Liver (tissue), 3 donors: Measurements from ENCODE around the gene RETREG1.
A peak's percentile ranks its signal among the peaks of the same experiment; 100 is the strongest.

Experiments used
- FOXA1 ChIP-seq: IDR thresholded peaks from 2 replicates; pipeline ENCODE4 v1.6.1; 2016; ENCODE audit warnings: antibody characterized with exemption
- GABPA ChIP-seq, 2 donors: IDR thresholded peaks in 1 of 2; conservative IDR thresholded peaks in 1 of 2; 2 replicates each; pipeline ENCODE4 v1.6.1; 2016; ENCODE audit warnings: antibody characterized with exemption in 2 of 2, mild to moderate bottlenecking in 1 of 2, moderate library complexity in 1 of 2
- HNF4G ChIP-seq: IDR thresholded peaks from 2 replicates; pipeline ENCODE4 v1.6.1; 2016; ENCODE audit warnings: antibody characterized with exemption
- JUND ChIP-seq, 2 donors: IDR thresholded peaks; 2 replicates each; pipeline ENCODE4 v1.6.1; 2016; ENCODE audit warnings: antibody characterized with exemption in 2 of 2
- RAD21 ChIP-seq, 2 donors: IDR thresholded peaks; 2 replicates each; pipeline ENCODE4 v1.6.1; 2016; ENCODE audit warnings: antibody characterized with exemption in 2 of 2, mild to moderate bottlenecking in 2 of 2
- RXRA ChIP-seq, 2 donors: IDR thresholded peaks; 2 replicates each; pipeline ENCODE4 v1.6.1; 2017 to 2018; ENCODE audit warnings: antibody characterized with exemption in 2 of 2, mild to moderate bottlenecking in 1 of 2
- TAF1 ChIP-seq: conservative IDR thresholded peaks from 2 replicates; pipeline ENCODE4 v1.6.1; 2016; ENCODE audit warnings: antibody characterized with exemption, mild to moderate bottlenecking
- YY1 ChIP-seq: IDR thresholded peaks from 2 replicates; pipeline ENCODE4 v1.6.1; 2016; ENCODE audit warnings: antibody characterized with exemption, mild to moderate bottlenecking
- TF ChIP-seq, protein P1 (sequence below): fragments of 150-350 bp; IDR thresholded peaks from 2 replicates; pipeline ENCODE4 v1.5.1; 2017; ENCODE audit warnings: improper control_type of control experiment, low read depth, low read length; ENCODE audit not compliant: missing input control
- TF ChIP-seq, protein P2 (sequence below): IDR thresholded peaks from 2 replicates; pipeline ENCODE4 v1.6.1; 2016; ENCODE audit warnings: antibody characterized with exemption
- TF ChIP-seq, protein P3 (sequence below): IDR thresholded peaks from 2 replicates; pipeline ENCODE4 v1.6.1; 2016; ENCODE audit warnings: antibody characterized with exemption
- TF ChIP-seq, protein P4 (sequence below): IDR thresholded peaks from 2 replicates; pipeline ENCODE4 v1.6.1; 2016; ENCODE audit warnings: antibody characterized with exemption, mild to moderate bottlenecking
- donor health status: healthy.
- donor health status: healthy.

DNA sequence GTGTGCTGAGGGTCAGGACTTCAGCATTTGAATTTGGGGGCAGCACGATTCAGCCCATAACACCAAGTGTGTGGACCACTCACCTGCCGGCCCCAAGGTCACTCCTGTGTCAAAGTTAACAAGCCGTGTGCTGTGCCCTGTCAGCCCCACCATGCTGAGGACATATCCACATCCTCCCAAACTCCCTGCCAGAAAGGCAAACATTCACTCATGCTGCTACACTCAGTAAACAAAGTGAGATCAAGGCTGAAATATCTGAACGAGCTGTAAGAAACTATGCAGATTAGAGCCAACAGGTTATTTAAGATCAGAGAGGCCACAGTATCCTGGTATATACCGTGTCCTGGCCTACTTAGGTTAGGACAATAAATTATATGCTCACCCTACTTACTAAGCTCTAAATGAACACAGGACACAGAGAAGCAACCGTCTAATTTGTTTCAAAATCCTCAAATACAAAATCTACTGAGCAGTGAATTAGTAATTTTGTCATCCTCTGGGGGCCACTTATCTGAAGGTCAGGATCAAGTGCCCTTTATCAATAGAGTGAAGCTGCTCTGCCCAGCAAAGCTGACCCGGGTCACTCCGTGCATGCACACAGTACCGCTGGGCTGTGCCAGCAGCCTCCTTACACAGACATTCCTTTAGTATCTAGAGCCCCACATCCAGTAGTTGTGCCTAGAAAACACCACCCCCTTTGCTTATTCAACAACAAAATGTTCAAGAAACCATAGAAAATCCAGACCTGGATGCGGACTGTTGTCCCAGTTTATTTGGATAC lies 28.2 kb downstream of the RETREG1 start:
- TF ChIP-seq, protein P1, sequence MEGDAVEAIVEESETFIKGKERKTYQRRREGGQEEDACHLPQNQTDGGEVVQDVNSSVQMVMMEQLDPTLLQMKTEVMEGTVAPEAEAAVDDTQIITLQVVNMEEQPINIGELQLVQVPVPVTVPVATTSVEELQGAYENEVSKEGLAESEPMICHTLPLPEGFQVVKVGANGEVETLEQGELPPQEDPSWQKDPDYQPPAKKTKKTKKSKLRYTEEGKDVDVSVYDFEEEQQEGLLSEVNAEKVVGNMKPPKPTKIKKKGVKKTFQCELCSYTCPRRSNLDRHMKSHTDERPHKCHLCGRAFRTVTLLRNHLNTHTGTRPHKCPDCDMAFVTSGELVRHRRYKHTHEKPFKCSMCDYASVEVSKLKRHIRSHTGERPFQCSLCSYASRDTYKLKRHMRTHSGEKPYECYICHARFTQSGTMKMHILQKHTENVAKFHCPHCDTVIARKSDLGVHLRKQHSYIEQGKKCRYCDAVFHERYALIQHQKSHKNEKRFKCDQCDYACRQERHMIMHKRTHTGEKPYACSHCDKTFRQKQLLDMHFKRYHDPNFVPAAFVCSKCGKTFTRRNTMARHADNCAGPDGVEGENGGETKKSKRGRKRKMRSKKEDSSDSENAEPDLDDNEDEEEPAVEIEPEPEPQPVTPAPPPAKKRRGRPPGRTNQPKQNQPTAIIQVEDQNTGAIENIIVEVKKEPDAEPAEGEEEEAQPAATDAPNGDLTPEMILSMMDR, result no peak
- TF ChIP-seq RAD21 (IDR thresholded peaks at IDR 0.05), result peak in 1 of 2 donors; percentile 31
- TF ChIP-seq, protein P2, sequence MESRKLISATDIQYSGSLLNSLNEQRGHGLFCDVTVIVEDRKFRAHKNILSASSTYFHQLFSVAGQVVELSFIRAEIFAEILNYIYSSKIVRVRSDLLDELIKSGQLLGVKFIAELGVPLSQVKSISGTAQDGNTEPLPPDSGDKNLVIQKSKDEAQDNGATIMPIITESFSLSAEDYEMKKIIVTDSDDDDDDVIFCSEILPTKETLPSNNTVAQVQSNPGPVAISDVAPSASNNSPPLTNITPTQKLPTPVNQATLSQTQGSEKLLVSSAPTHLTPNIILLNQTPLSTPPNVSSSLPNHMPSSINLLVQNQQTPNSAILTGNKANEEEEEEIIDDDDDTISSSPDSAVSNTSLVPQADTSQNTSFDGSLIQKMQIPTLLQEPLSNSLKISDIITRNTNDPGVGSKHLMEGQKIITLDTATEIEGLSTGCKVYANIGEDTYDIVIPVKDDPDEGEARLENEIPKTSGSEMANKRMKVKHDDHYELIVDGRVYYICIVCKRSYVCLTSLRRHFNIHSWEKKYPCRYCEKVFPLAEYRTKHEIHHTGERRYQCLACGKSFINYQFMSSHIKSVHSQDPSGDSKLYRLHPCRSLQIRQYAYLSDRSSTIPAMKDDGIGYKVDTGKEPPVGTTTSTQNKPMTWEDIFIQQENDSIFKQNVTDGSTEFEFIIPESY, result no peak
- TF ChIP-seq, protein P3, sequence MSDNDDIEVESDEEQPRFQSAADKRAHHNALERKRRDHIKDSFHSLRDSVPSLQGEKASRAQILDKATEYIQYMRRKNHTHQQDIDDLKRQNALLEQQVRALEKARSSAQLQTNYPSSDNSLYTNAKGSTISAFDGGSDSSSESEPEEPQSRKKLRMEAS, result peak; percentile 17
- peak; percentile 67 to 80 for TF ChIP-seq RXRA (IDR thresholded peaks at IDR 0.05)
- TF ChIP-seq, protein P4, sequence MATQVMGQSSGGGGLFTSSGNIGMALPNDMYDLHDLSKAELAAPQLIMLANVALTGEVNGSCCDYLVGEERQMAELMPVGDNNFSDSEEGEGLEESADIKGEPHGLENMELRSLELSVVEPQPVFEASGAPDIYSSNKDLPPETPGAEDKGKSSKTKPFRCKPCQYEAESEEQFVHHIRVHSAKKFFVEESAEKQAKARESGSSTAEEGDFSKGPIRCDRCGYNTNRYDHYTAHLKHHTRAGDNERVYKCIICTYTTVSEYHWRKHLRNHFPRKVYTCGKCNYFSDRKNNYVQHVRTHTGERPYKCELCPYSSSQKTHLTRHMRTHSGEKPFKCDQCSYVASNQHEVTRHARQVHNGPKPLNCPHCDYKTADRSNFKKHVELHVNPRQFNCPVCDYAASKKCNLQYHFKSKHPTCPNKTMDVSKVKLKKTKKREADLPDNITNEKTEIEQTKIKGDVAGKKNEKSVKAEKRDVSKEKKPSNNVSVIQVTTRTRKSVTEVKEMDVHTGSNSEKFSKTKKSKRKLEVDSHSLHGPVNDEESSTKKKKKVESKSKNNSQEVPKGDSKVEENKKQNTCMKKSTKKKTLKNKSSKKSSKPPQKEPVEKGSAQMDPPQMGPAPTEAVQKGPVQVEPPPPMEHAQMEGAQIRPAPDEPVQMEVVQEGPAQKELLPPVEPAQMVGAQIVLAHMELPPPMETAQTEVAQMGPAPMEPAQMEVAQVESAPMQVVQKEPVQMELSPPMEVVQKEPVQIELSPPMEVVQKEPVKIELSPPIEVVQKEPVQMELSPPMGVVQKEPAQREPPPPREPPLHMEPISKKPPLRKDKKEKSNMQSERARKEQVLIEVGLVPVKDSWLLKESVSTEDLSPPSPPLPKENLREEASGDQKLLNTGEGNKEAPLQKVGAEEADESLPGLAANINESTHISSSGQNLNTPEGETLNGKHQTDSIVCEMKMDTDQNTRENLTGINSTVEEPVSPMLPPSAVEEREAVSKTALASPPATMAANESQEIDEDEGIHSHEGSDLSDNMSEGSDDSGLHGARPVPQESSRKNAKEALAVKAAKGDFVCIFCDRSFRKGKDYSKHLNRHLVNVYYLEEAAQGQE, result no peak
- peak; percentile 49 for TF ChIP-seq YY1
- TF ChIP-seq HNF4G, result peak; percentile 30
- TF ChIP-seq JUND (IDR thresholded peaks at IDR 0.05), result peak in 1 of 2 donors; percentile 29
- TF ChIP-seq GABPA (IDR thresholded peaks at IDR 0.05 in 1 of 2, conservative IDR thresholded peaks at IDR 0.05 in 1 of 2), result peak in 1 of 2 donors; percentile 12
- TF ChIP-seq TAF1, result no peak
- peak; percentile 52 for TF ChIP-seq FOXA1
